ENCODE data around the gene TVP23B. TPM values are rescaled to one million over a fixed set of nuclear protein-coding genes. Genes with fewer than 3 reads are reported as not detected.

Gene TVP23B
- total and polyA plus RNA-seq, 2 of the 13 experiments (the other 11 are each of a cell fraction or from before 2014, with no cell fraction given) = 45.1 to 66.5 TPM

DNA sequence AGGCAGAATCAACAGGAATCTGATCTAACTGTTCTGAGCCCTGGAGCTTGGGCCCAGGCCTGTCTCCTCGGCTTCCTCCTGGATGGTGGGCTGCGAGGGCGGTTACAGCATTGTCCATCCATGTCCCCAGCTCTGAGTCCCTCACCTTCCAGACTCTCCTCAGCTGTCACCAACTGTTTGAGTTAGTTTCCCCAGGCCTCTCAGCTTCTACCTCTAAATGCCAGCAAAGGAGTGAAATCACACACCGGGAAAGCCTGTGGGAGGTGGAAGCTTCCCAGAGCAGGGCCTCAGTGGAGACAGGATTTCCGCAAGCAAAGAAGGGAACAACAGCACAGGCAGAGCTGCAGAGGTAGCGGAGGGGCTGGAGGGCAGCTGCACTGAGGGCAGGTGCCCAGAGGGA, 67.5 kb downstream of the TVP23B start:
- H3K4me1 ChIP-seq (ENCODE audit: insufficient read depth, low read length) = peaks cover 14% of the 10 kb centered on the region
- no peak overlapping the region for H3K4me3 ChIP-seq (replicated peaks in 1 of 3; ENCODE audit: insufficient read depth in 1 of 3, low read depth in 2 of 3, low read length in 3 of 3)
- H3K36me3 ChIP-seq (replicated peaks in 1 of 2; ENCODE audit: control insufficient read depth in 1 of 2, insufficient read depth in 2 of 2, low read length in 2 of 2) = no peaks in the 10 kb centered on the region
- H2AFZ ChIP-seq (ENCODE audit: low read length) = no peak overlapping the region
- ChIA-PET POLR2A (interaction anchor here (0.7 kb wide), 1 partner anchor 89 kb away, joined by 3 read pairs; no protein-coding TSS in a partner anchor), CTCF (ENCODE audit: low intra/inter-chr PET ratio, low total read pairs) (no interaction called here)
- H3K9me3 ChIP-seq (ENCODE audit: low read length) = no peaks in the 10 kb centered on the region
- DNase-seq (ENCODE audit: low spot score) (no peak), ATAC-seq (peak; percentile 41; the same call in 2 of the 3 replicates), FAIRE-seq (no peak)
- BruUV-seq (replicated peaks) = no TSS peak
- no peak overlapping the region for H3K4me2 ChIP-seq (ENCODE audit: low read depth, low read length)
- intact Hi-C loops (cut with micrococcal nuclease; ENCODE audit: unreplicated experiment) = no loop called here
- no peaks in the 10 kb centered on the region for H4K20me1 ChIP-seq (ENCODE audit: insufficient read depth, low read length)
- no peaks in the 10 kb centered on the region for H3K27me3 ChIP-seq (ENCODE audit: control insufficient read depth in 1 of 2, insufficient read depth in 2 of 2, low read length in 2 of 2)
- H3K27ac ChIP-seq (ENCODE audit: extremely low read length, insufficient read depth, low read length) = no peak overlapping the region
- H3K9ac ChIP-seq (ENCODE audit: insufficient read depth, low read depth, low read length) = no peak overlapping the region
- WGBS (ENCODE audit: low lambda C conversion rate) = 52% methylated on average over 6 of the region's 6 CpGs
- no peaks in the 10 kb centered on the region for H3K79me2 ChIP-seq (ENCODE audit: insufficient read depth, low read length)
- in situ Hi-C loops (cut with HindIII; ENCODE audit: extremely low pct_ligation_motif_present, low pct_unique_long_range_greater_than_20kb) = no loop called here
- TF ChIP-seq ZNF883 (CRISPR knock-in tag; IDR thresholded peaks at IDR 0.05; ENCODE audit: not compliant biosample characterization) (peak; percentile 33), TCF7 (IDR thresholded peaks at IDR 0.05; ENCODE audit: low read depth) (no peak), ZKSCAN8 (CRISPR knock-in tag; IDR thresholded peaks at IDR 0.05; ENCODE audit: borderline replicate concordance) (no peak)
- TF ChIP-seq, protein P1, sequence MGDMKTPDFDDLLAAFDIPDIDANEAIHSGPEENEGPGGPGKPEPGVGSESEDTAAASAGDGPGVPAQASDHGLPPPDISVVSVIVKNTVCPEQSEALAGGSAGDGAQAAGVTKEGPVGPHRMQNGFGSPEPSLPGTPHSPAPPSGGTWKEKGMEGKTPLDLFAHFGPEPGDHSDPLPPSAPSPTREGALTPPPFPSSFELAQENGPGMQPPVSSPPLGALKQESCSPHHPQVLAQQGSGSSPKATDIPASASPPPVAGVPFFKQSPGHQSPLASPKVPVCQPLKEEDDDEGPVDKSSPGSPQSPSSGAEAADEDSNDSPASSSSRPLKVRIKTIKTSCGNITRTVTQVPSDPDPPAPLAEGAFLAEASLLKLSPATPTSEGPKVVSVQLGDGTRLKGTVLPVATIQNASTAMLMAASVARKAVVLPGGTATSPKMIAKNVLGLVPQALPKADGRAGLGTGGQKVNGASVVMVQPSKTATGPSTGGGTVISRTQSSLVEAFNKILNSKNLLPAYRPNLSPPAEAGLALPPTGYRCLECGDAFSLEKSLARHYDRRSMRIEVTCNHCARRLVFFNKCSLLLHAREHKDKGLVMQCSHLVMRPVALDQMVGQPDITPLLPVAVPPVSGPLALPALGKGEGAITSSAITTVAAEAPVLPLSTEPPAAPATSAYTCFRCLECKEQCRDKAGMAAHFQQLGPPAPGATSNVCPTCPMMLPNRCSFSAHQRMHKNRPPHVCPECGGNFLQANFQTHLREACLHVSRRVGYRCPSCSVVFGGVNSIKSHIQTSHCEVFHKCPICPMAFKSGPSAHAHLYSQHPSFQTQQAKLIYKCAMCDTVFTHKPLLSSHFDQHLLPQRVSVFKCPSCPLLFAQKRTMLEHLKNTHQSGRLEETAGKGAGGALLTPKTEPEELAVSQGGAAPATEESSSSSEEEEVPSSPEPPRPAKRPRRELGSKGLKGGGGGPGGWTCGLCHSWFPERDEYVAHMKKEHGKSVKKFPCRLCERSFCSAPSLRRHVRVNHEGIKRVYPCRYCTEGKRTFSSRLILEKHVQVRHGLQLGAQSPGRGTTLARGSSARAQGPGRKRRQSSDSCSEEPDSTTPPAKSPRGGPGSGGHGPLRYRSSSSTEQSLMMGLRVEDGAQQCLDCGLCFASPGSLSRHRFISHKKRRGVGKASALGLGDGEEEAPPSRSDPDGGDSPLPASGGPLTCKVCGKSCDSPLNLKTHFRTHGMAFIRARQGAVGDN (CRISPR knock-in tag; IDR thresholded peaks at IDR 0.05) = 0 out of 2 replicates have a peak, but pooled peaks have one; percentile 11
